IPS-15b (cell line): ENCODE results near the gene GOLGA6B.
"Not testable (repeated sequence)": the region's sequence is repeated elsewhere in the genome, so short reads cannot be mapped to it uniquely, and the experiment has no call there.

Source experiments
- H3K27me3 ChIP-seq: one replicate; pipeline ENCODE4 v1.6.1; 2013; ENCODE audit warnings: low read length; ENCODE audit not compliant: control insufficient read depth, insufficient read depth
- H3K36me3 ChIP-seq: one replicate; pipeline ENCODE4 v1.6.1; 2013; ENCODE audit warnings: low read length; ENCODE audit not compliant: control insufficient read depth, insufficient read depth
- H3K4me1 ChIP-seq: one replicate; pipeline ENCODE4 v1.6.1; 2013; ENCODE audit warnings: mild to moderate bottlenecking, low read length; ENCODE audit not compliant: control insufficient read depth, insufficient read depth
- H3K4me3 ChIP-seq: one replicate; pipeline ENCODE4 v1.5.1; 2013; ENCODE audit warnings: low read depth, low read length
- H3K9ac ChIP-seq: one replicate; pipeline ENCODE4 v1.6.1; 2013; ENCODE audit warnings: low read depth, mild to moderate bottlenecking, low read length
- H3K9me3 ChIP-seq: one replicate; pipeline ENCODE4 v1.6.1; 2013; ENCODE audit warnings: mild to moderate bottlenecking, low read length; ENCODE audit not compliant: control insufficient read depth, insufficient read depth

GOLGA6B gene

GRCh38 chr15:72628249-72629067 is 26.0 kb upstream of the GOLGA6B start:
- not testable (repeated sequence) for H3K4me3 ChIP-seq, H3K36me3 ChIP-seq

GRCh38 chr15:72629068-72629570 is 25.4 kb upstream of the GOLGA6B start:
- H3K27me3 ChIP-seq, H3K9ac ChIP-seq, H3K4me3 ChIP-seq, H3K9me3 ChIP-seq, H3K4me1 ChIP-seq, H3K36me3 ChIP-seq: not testable (repeated sequence)

More at GRCh38 chr15:72628249-72629067, 26.0 kb upstream of the GOLGA6B start:
- not testable (repeated sequence) for H3K4me1 ChIP-seq, H3K9me3 ChIP-seq, H3K9ac ChIP-seq, H3K27me3 ChIP-seq

DNA sequence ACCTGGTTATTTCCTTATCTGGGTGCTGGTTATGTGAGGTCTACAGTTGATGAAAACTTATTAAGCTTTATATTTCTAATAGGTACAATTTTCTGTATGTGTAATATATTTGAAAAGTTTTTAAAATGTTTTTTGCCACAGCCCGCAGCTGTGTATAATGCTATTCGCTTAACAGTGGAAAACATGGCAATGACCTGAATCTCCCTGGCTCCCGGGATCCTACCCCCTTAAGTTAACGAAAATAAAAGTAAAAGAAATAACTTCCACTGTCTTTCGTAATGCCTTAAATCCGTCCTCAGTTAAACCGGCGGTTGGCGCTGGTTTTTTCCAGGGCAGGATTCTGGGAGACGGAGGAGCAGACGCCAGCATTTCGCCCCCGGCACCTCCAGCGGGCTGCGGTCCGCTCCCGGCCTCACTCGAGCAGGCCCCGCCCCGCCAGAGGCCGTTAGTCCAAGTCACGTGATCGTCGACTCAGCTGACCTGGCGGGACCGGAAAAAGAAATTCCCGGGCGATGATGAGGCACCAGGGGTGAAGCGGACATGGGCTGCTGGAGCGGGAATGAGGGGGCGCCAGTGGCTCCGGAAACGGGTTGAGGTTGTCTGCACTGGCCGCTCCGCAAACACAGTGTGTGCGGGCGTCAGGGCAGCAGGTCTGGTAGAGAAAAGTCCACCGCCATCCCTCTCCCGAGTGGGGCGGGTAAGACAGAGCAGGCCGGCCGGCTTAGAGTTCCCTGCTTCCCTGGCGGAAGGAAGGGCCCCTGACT is 17.8 kb upstream of the GOLGA6B start:
- not testable (repeated sequence) for H3K4me1 ChIP-seq, H3K9ac ChIP-seq, H3K36me3 ChIP-seq, H3K9me3 ChIP-seq, H3K4me3 ChIP-seq, H3K27me3 ChIP-seq

DNA sequence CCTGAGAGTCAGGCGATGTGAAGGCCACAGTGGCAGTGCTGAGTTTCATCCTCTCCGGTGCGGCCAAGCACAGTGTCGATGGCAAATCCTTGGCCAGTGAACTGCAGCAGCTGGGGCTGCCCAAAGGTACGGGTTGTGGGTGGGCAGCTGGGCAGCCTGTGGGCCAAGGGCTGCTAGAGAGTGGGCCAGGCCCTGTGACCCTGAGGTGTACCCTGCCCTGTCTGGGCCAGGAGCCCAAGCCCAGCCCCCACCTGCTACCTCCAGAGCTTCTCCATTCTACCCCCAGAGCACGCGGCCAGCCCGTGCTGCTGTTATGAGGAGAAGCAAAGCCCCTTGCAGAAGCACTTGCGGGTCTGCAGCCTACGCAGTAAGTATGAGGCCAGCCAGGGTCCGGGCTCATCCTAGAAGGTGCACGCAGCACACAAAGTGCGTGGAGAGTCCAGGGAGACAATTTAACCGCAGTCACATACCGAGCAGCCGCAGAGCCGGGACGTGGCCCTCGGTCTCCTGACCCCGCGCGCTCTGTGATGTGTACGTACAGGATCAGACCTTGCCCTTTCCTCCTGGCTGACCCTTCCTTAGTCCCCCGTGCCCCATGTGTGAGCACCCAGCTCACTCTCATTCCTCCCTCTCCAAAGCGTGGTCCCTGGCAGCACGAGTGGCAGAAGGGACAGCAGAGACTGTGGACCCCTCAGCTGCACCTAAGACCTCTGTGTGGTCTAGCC is 14.6 kb upstream of the GOLGA6B start:
- H3K27me3 ChIP-seq, H3K4me1 ChIP-seq, H3K36me3 ChIP-seq, H3K4me3 ChIP-seq, H3K9ac ChIP-seq, H3K9me3 ChIP-seq: not testable (repeated sequence)

DNA sequence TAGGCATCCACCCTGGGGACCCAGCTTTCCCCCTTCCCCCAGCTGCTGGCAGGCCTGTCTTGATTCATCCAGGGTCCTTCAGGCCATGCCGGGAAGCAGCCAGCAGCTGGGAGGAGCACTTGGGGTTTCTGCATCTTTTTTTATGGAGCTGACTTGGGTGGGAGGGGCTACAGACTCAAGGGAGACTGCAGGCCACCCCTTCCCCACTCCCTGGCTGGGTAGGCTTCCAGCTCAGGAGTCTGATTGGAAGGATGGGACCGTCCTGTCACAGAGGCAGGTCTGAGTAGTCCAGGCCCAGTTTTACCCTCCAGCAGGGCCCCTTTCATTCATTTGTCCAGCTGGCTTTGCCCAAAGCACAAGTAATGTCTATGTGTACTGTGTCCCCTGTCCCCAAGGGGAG is 12.2 kb upstream of the GOLGA6B start:
- H3K36me3 ChIP-seq, H3K9ac ChIP-seq, H3K4me3 ChIP-seq, H3K27me3 ChIP-seq, H3K9me3 ChIP-seq, H3K4me1 ChIP-seq: not testable (repeated sequence)

- not testable (repeated sequence) for H3K4me3 ChIP-seq, H3K36me3 ChIP-seq, H3K4me1 ChIP-seq, H3K9ac ChIP-seq, H3K27me3 ChIP-seq, H3K9me3 ChIP-seq
These were observed 5.8 kb upstream of the GOLGA6B start for GRCh38 chr15:72648631-72649253.

DNA sequence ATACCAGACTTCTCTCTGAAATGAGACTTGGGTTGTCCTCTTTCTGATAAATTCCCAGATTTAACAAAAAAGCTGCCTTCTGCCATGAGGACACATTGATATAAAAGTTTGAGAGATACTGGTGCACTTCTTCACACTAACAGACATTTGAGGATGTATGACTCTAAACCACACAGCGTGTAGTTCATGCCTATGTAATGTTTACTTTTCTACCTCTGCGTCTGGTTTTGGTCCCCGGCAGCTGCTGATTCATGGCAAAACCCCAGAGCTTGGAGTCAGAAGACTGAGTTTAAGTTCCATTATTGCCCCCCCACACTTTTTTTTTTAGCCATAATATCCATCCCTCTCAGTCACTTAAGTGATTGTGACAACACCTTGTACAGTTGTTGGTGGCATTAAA is 1.5 kb downstream of the GOLGA6B start:
- H3K36me3 ChIP-seq, H3K27me3 ChIP-seq, H3K4me3 ChIP-seq, H3K9ac ChIP-seq, H3K9me3 ChIP-seq, H3K4me1 ChIP-seq: not testable (repeated sequence)

DNA sequence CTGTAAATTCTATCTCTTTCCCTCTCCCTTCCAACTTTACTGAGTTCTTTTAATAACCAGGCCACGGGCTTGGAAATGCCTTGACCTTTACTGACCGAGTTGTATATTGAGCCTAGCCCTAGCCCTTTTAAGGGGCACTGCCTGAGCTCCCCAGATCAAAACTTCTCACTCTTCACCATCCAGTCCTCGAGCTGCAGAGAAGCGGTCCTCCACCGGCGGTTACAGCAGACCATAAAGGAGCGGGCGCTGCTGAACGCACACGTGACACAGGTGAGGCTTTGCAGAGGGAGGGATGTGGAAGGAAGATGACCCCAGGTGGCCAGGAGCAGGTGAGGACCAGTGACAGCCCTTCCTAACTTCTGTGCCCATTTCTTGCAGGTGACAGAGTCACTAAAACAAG is 6.6 kb downstream of the GOLGA6B start:
- not testable (repeated sequence) for H3K4me3 ChIP-seq, H3K9ac ChIP-seq, H3K4me1 ChIP-seq, H3K27me3 ChIP-seq, H3K9me3 ChIP-seq, H3K36me3 ChIP-seq

DNA sequence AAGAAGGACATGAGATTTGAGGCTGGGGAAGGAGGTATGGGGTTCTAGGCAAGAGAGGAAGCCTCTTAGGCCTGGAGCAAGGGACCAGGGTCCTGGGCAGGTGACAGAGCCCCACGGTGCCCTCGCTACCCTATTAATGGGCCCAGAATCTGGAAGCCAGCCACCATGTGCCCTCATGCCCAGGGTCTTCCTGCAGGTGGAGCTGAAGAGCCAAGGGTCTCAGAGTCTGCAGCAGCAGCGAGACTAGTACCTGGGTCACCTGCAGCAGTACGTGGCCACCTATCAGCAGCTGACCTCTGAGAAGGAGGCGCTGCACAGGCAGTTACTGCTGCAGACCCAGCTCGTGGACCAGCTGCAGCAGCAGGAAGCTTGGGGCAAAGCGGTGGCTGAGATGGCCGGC is 9.4 kb downstream of the GOLGA6B start:
- H3K4me3 ChIP-seq, H3K9ac ChIP-seq, H3K4me1 ChIP-seq, H3K9me3 ChIP-seq, H3K36me3 ChIP-seq, H3K27me3 ChIP-seq: not testable (repeated sequence)

DNA sequence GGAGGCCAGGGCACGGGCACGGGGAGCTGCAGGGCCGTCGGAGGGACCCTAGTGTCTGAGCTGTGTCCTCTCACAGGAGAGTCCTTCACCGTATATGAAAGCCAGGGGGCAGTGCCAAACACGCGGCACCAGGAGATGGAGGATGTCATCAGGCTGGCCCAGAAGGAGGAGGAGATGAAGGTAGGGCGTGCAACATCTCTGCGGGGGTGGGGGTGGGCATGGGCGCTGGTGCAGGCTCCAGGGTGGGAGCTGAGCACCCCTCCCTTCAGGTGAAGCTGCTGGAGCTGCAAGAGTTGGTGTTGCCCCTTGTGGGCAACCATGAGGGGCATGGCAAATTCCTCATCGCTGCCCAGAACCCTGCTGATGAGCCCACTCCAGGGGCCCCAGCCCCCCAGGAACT is 11.2 kb downstream of the GOLGA6B start:
- H3K27me3 ChIP-seq, H3K9ac ChIP-seq, H3K4me1 ChIP-seq, H3K9me3 ChIP-seq, H3K4me3 ChIP-seq, H3K36me3 ChIP-seq: not testable (repeated sequence)

DNA sequence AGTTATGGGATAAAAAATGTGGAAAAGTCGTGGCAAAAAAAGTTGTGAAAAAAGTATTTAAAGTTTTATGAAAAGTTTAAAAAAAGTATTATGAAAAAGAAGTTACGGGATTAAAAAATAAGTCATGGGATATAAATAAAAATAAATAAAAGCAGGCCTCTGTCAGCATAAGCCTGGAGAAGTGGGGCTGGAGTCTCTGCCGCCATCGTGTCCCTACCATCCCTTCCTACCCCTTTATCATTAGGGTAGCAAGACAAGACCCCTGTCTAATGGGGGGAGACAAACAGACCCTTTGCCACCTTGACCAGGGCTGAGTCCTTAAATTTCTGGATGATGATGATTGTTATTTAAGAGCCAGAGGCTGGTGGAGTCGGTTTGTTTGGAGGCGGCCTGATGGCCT is 15.3 kb downstream of the GOLGA6B start:
- not testable (repeated sequence) for H3K9me3 ChIP-seq, H3K27me3 ChIP-seq, H3K4me3 ChIP-seq, H3K9ac ChIP-seq, H3K4me1 ChIP-seq, H3K36me3 ChIP-seq
